ENCODE measurements around the gene NRROS. TPM values are rescaled to one million over a fixed set of nuclear protein-coding genes. Genes with fewer than 3 reads are reported as not detected.

The NRROS gene
- polyA plus RNA-seq, 2 of the 4 experiments (the other 2 are of a cell fraction): not detected

- TF ChIP-seq POLR2AphosphoS2 (conservative IDR thresholded peaks at IDR 0.05; ENCODE audit: low read length): no peak
These were observed 7.2 kb downstream of the NRROS start (continued) for GRCh38 chr3:196646666-196647216.

- WGBS (ENCODE audit: missing lambda C conversion rate): 4% methylated on average over 4 of the region's 6 CpGs
- peak overlapping the region; percentile 82 for H3K4me2 ChIP-seq
- CTCF ChIA-PET: interaction anchor here (0.8 kb wide), 1 partner anchor 41 kb away, joined by 3 read pairs; no protein-coding TSS in a partner anchor
- H3K4me1 ChIP-seq: peaks cover 16% of the 10 kb centered on the region
- H3K27ac ChIP-seq: peak overlapping the region; percentile 68 to 82
- no peak for FAIRE-seq
- no peak for TF ChIP-seq REST (IDR thresholded peaks at IDR 0.05)
- TF ChIP-seq JUNB (IDR thresholded peaks at IDR 0.05): 0 out of 2 replicates have a peak, but pooled peaks have one; percentile 18
- no peak for TF ChIP-seq FOSB (CRISPR knock-in tag; IDR thresholded peaks at IDR 0.05)
- TF ChIP-seq FOSL2 (IDR thresholded peaks at IDR 0.05): peak; percentile 47; the same call in 1 of the 2 replicates
- TF ChIP-seq FOSL2 (CRISPR knock-in tag; IDR thresholded peaks at IDR 0.05): peak; percentile 79
- no peak for TF ChIP-seq TFCP2L1 (CRISPR knock-in tag; IDR thresholded peaks at IDR 0.05)
- TF ChIP-seq MAZ (IDR thresholded peaks at IDR 0.05; ENCODE audit: borderline replicate concordance, low read depth, low read length): no peak
- no peak for TF ChIP-seq BCL3 (IDR thresholded peaks at IDR 0.05)
- peak; percentile 52 for TF ChIP-seq MAX (IDR thresholded peaks at IDR 0.05)
- no peak for TF ChIP-seq HEYL (CRISPR knock-in tag; IDR thresholded peaks at IDR 0.05)
- TF ChIP-seq RNF2 (IDR thresholded peaks at IDR 0.05; ENCODE audit: borderline replicate concordance, low read depth): no peak
- TF ChIP-seq CEBPB (IDR thresholded peaks at IDR 0.05): peak; percentile 12 to 33; a peak in 2 of 4 replicates
- TF ChIP-seq SREBF2 (IDR thresholded peaks at IDR 0.05): no peak
- TF ChIP-seq SMC3 (IDR thresholded peaks at IDR 0.05): no peak
- H3K4me3 ChIP-seq: no peak overlapping the region
- H3K9me3 ChIP-seq: no peaks in the 10 kb centered on the region
- POLR2A ChIA-PET: interaction anchor here (1.0 to 1.6 kb wide), 2 partner anchors 19 kb away, joined by 3 to 9 read pairs; no protein-coding TSS in a partner anchor
- peak; percentile 96 to 98 for ATAC-seq
- peak; percentile 64 to 88 for DNase-seq (ENCODE audit: low read depth in 1 of 2, low spot score in 1 of 2)
These were observed 11.3 kb downstream of the NRROS start for GRCh38 chr3:196650740-196651311.

- H3K27ac ChIP-seq: peak overlapping the region; percentile 68 to 82; a peak in 5 of 6 replicates
- 95% methylated on average over 3 of the region's 3 CpGs for WGBS (ENCODE audit: missing lambda C conversion rate)
- ChIA-PET CTCF (interaction anchor here (0.6 kb wide), 1 partner anchor 19 kb away, joined by 3 read pairs; no protein-coding TSS in a partner anchor), POLR2A (interaction anchor here (1.0 kb wide), 1 partner anchor 18 kb away, joined by 3 read pairs; no protein-coding TSS in a partner anchor)
- FAIRE-seq (no peak), DNase-seq (ENCODE audit: low read depth in 1 of 2, low spot score in 1 of 2) (no peak), ATAC-seq (no peak)
- TF ChIP-seq EHF (CRISPR knock-in tag; IDR thresholded peaks at IDR 0.05): no peak
- no peak for TF ChIP-seq E2F6 (IDR thresholded peaks at IDR 0.05; ENCODE audit: borderline replicate concordance, low read depth)
- no peak for TF ChIP-seq RFX5 (IDR thresholded peaks at IDR 0.05)
- no peak for TF ChIP-seq CBX8 (IDR thresholded peaks at IDR 0.05)
- no peak for TF ChIP-seq TP53 (CRISPR knock-in tag; IDR thresholded peaks at IDR 0.05)
- TF ChIP-seq PBX3 (IDR thresholded peaks at IDR 0.05): no peak
- TF ChIP-seq SMC3 (IDR thresholded peaks at IDR 0.05): no peak
- TF ChIP-seq JUN (IDR thresholded peaks at IDR 0.05): no peak
- no peak for TF ChIP-seq ZSCAN20 (CRISPR knock-in tag; IDR thresholded peaks at IDR 0.05)
- TF ChIP-seq MAZ (IDR thresholded peaks at IDR 0.05; ENCODE audit: borderline replicate concordance, low read depth, low read length): no peak
- no peak for TF ChIP-seq CBX2 (IDR thresholded peaks at IDR 0.05; ENCODE audit: borderline replicate concordance, low read depth)
- no peak for TF ChIP-seq HOXA7 (CRISPR knock-in tag; IDR thresholded peaks at IDR 0.05)
- no peak for TF ChIP-seq POLR2AphosphoS2 (conservative IDR thresholded peaks at IDR 0.05; ENCODE audit: low read length)
- no peak for TF ChIP-seq ESRRA (IDR thresholded peaks at IDR 0.05; ENCODE audit: borderline replicate concordance, low read length)
- no peak for TF ChIP-seq MAX (IDR thresholded peaks at IDR 0.05)
- no peaks in the 10 kb centered on the region for H3K9me3 ChIP-seq
- H3K4me1 ChIP-seq: peaks cover 16% of the 10 kb centered on the region
- H3K4me2 ChIP-seq: no peak overlapping the region
- H3K4me3 ChIP-seq: no peak overlapping the region
These were observed 12.3 kb downstream of the NRROS start for GRCh38 chr3:196651819-196652218.

Data from A549 (cell line).